Kidney (tissue), 14 donors: Measurements from ENCODE around the gene SP5. TPM values are rescaled to one million over a fixed set of nuclear protein-coding genes. Genes with fewer than 3 reads are reported as not detected.
A peak's percentile ranks its signal among the peaks of the same experiment; 100 is the strongest.

Source experiments
- DNase-seq, 5 donors: peaks; one replicate each; pipeline ENCODE4 v3.0.0-alpha.2; 2013 to 2020
- FAIRE-seq: peaks from 2 replicates; lab custom pipeline; 2012; peaks lifted over from hg19 to GRCh38; lab: Jason Lieb, UNC
- H3K27ac ChIP-seq, 2 donors: one replicate each; pipeline ENCODE4 v1.7.0; 2013; ENCODE audit warnings: low read depth in 2 of 2, low read length in 2 of 2, inconsistent platforms in 1 of 2
- H3K27me3 ChIP-seq: one replicate; pipeline ENCODE4 v1.7.1; 2013; ENCODE audit warnings: low read length, inconsistent platforms; ENCODE audit not compliant: control insufficient read depth, insufficient read depth
- H3K36me3 ChIP-seq, 3 donors: one replicate each; pipeline versions ENCODE4 v1.7.0 to v1.7.1; 2013; ENCODE audit warnings: low read length in 3 of 3, control low read depth in 1 of 3, inconsistent platforms in 1 of 3; ENCODE audit not compliant: insufficient read depth in 3 of 3, control insufficient read depth in 2 of 3
- H3K4me1 ChIP-seq, 3 donors: one replicate each; pipeline versions ENCODE4 v1.7.0 to v1.7.1; 2013; ENCODE audit warnings: low read length in 3 of 3, inconsistent platforms in 1 of 3, low read depth in 1 of 3; ENCODE audit not compliant: control insufficient read depth in 2 of 3, insufficient read depth in 2 of 3
- H3K4me3 ChIP-seq, 3 donors: one replicate each; pipeline versions ENCODE4 v1.7.0 to v1.8.1; 2013; ENCODE audit warnings: low read length in 3 of 3, control low read depth in 1 of 3, inconsistent platforms in 1 of 3
- H3K9ac ChIP-seq, 3 donors: one replicate each; pipeline versions ENCODE4 v1.7.0 to v1.7.1; 2013; ENCODE audit warnings: low read length in 3 of 3, control low read depth in 1 of 3, inconsistent platforms in 1 of 3
- H3K9me3 ChIP-seq, 3 donors: one replicate each; pipeline versions ENCODE4 v1.7.0 to v1.7.1; 2013; ENCODE audit warnings: low read length in 3 of 3, control low read depth in 1 of 3, inconsistent platforms in 1 of 3; ENCODE audit not compliant: control insufficient read depth in 2 of 3, insufficient read depth in 1 of 3
- intact Hi-C: fragments of 100-400 bp; cut with DNase I; formaldehyde crosslinking; loops from one replicate; pipeline ENCODE4 v1.11.1; 2022
- polyA plus RNA-seq: library from polyadenylated mRNA; stranded (reverse); fragments of 350-450 nt; fragmentation: Illumina TruSeq; extraction: RNeasy Lipid Tissue Mini Kit (QIAGEN cat#74804); gene quantifications from one replicate; pipeline ENCODE4 v1.2.3, GENCODE V29; 2014; ENCODE audit warnings: low read depth, low replicate concordance; ENCODE audit not compliant: insufficient read depth
- total RNA-seq: library from RNA; stranded (reverse); fragmentation: NEBNext Ultra II Directional; extraction: Animal tissue kit (Norgen Biotek cat#: 25700); gene quantifications from one replicate; pipeline ENCODE4 v1.2.1, GENCODE V29; 2021
- TF ChIP-seq, protein P1 (sequence below): IDR thresholded peaks from 3 replicates; pipeline ENCODE4 v1.5.1; 2012; ENCODE audit warnings: mild to moderate bottlenecking, moderate library complexity, borderline replicate concordance; ENCODE audit not compliant: insufficient read depth; ENCODE audit errors: extremely low read depth
- donor health status: control.
- donor health status: control.
- donor health status: control.
- donor health status: control.
- donor health status: control.
- donor health status: DM: yes; HTN: yes; CAD: no.
- donor health status: Normal renal cell carcinoma (clear cell type).

The SP5 gene
- total and polyA plus RNA-seq, 2 donors from 2014 or later = 0.25 to 1.6 TPM

DNA sequence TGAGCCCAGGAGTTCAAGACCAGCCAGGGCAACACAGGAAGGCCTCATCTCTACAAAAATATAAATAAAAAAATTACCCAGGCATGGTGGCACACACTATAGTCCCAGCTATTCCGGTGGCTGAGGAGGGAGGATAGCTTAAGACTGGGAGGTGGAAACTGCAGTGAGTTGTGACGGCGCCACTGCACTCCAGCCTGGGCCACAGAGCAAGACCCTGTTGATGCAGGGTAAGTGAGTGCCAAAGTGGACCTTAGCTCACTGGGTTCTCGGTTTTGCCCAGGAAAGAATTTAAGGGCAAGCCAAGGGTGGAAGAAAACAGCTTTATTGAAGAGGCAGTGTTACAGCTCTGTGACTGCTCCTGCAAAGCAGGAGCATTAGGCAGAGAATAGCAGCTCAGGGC is 48.1 kb downstream of the SP5 start:
- no peak overlapping the region for H3K9ac ChIP-seq
- no peaks in the 10 kb centered on the region for H3K36me3 ChIP-seq
- H3K27me3 ChIP-seq = no peaks in the 10 kb centered on the region
- no peak for DNase-seq
- H3K4me3 ChIP-seq = no peak overlapping the region
- H3K9me3 ChIP-seq = no peaks in the 10 kb centered on the region
- H3K27ac ChIP-seq = no peak overlapping the region
- TF ChIP-seq, protein P1, sequence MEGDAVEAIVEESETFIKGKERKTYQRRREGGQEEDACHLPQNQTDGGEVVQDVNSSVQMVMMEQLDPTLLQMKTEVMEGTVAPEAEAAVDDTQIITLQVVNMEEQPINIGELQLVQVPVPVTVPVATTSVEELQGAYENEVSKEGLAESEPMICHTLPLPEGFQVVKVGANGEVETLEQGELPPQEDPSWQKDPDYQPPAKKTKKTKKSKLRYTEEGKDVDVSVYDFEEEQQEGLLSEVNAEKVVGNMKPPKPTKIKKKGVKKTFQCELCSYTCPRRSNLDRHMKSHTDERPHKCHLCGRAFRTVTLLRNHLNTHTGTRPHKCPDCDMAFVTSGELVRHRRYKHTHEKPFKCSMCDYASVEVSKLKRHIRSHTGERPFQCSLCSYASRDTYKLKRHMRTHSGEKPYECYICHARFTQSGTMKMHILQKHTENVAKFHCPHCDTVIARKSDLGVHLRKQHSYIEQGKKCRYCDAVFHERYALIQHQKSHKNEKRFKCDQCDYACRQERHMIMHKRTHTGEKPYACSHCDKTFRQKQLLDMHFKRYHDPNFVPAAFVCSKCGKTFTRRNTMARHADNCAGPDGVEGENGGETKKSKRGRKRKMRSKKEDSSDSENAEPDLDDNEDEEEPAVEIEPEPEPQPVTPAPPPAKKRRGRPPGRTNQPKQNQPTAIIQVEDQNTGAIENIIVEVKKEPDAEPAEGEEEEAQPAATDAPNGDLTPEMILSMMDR = no peak
- intact Hi-C loops = no loop called here
- FAIRE-seq = no peak
- H3K4me1 ChIP-seq = no peaks in the 10 kb centered on the region

DNA sequence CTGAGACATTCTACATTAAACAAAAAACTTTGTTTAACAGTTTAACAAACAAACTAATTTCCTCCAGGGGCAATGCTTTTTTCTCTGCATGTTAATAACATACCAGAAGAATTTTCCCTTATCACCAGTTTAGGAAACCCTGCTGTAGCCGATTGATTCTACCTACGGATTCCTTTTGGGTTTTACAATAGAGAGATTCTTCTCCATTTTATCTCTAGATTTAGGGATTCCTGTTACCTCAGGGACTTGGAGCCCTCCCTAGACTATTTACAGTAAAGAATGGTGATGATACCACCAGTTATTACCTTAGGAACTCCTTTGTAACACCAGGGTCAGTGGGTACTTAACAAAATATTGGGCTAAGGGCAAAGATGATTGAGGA is 49.7 kb downstream of the SP5 start:
- no peak overlapping the region for H3K27ac ChIP-seq
- H3K9me3 ChIP-seq = no peaks in the 10 kb centered on the region
- TF ChIP-seq, protein P1 = no peak
- H3K4me3 ChIP-seq = no peak overlapping the region
- H3K9ac ChIP-seq = no peak overlapping the region
- no peaks in the 10 kb centered on the region for H3K27me3 ChIP-seq
- intact Hi-C loops = no loop called here
- no peaks in the 10 kb centered on the region for H3K36me3 ChIP-seq
- DNase-seq (no peak), FAIRE-seq (no peak)
- no peaks in the 10 kb centered on the region for H3K4me1 ChIP-seq

DNA sequence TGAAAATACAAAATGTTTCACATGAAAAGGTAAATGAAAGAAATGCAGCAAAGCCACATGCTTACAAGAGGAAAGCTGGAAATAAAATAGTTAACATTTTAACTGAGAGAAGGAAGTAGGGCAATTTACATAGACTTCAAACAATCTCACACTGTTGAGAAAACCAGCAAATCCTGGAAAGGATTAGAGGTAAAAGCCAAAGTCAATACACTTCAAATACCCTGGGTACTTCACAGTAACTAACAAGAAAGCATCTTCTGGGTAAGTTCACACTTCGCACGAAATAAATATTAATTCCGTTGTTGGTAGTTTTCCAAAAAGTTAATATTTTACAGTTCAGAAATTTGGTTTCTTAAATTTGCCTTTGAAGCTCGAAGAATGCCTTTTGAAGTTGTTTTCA is 51.6 kb downstream of the SP5 start:
- DNase-seq (peak in 2 of 5 donors; percentile 2 to 3), FAIRE-seq (no peak)
- H3K9ac ChIP-seq = no peak overlapping the region
- no peaks in the 10 kb centered on the region for H3K36me3 ChIP-seq
- no peak overlapping the region for H3K4me3 ChIP-seq
- H3K4me1 ChIP-seq = peaks cover 0 to 3% (median 0%) of the 10 kb centered on the region in 3 donors
- no peaks in the 10 kb centered on the region for H3K9me3 ChIP-seq
- H3K27ac ChIP-seq = no peak overlapping the region
- H3K27me3 ChIP-seq = peaks cover 2% of the 10 kb centered on the region
- intact Hi-C loops = no loop called here
- TF ChIP-seq, protein P1 = no peak

Other genes with a start within 250 kb of the SP5 start
- gene ERICH2, start 55.0 kb downstream of the SP5 start, total RNA-seq = 0.91 TPM
- gene ERICH2, start 55.0 kb downstream of the SP5 start, polyA plus RNA-seq = 4.0 TPM
- gene GAD1, start 101.5 kb downstream of the SP5 start, total RNA-seq = 1.1 TPM
- gene GAD1, start 101.5 kb downstream of the SP5 start, polyA plus RNA-seq = 4.1 TPM
- 70.4 TPM for gene GORASP2, start 213.9 kb downstream of the SP5 start, total RNA-seq
- gene GORASP2, start 213.9 kb downstream of the SP5 start, polyA plus RNA-seq = 40.4 TPM